Kidney capillary endothelial cell (primary cell): ENCODE results near the gene TUG1.

ENCODE experiments used
- DNase-seq: peaks from one replicate; pipeline ENCODE4 v3.0.0-alpha.2; 2018; ENCODE audit warnings: low spot score

Gene TUG1

DNA sequence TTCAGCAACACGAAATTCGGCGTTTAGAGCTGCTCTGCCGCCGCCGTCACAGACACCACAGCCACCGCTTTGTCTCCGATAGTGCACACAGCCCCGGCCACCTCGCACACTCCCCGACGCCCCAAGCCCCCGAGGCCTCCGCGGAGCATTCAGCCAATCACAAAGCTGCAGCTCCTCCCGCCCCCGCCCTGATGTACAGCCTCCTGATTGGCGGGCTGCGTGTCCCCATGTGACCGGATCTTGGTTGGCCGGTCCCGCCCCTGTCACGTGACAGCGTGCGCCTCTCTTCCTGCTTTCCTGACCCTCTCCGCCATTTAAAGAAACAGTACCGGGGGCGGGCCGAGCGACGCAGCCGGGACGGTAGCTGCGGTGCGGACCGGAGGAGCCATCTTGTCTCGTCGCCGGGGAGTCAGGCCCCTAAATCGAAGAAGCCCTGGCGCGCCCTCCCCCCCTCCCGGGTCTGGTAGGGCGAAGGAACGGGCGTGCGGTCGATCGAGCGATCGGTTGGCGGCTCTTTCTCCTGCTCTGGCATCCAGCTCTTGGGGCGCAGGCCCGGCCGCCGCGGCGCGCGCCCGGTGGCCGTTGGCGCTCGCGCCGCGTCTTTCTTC is at the start of gene TUG1:
TSS of gene TUG1 (plus strand) at position 342 of the 608 bp plus-strand sequence.
- DNase-seq, result peak; percentile 98

DNA sequence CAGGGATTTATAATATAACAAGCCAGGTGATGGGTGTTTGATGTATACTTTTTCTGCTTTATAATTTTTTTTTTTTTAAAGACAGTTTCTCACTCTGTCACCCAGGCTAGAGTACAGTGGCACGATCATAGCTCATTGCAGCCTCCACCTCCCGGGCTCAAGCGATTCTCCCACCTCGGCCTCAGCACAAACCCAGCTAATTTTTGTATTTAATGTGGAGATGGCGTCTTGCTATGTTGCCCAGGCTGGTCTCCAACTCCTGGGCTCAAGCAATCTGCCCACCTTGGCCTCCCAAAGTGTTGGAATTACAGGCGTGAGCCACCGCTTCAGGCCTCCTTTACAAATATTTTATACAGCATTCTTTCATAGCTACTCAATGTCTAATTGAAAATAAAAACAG is 49.1 kb upstream of the TUG1 start:
- no peak for DNase-seq

DNA sequence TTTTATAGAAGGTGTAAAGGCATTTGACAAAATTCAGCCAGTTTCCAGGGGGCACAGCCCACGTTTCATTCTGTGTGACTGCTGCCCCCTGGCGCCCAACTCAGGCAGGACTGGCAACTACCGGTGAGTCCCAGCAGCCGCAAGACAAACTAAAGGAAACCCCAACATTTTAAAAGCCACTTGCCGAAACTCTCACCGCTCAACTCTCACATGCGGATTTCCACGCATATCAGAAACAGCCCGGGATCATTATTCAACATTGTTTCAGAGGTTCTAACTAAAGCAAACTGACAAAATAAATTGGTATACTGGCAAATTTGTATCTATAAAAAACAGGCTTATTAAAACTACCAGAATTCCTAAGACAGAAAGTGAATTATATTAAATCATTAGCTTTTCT is 48.7 kb upstream of the TUG1 start:
- peak; percentile 55 for DNase-seq

DNA sequence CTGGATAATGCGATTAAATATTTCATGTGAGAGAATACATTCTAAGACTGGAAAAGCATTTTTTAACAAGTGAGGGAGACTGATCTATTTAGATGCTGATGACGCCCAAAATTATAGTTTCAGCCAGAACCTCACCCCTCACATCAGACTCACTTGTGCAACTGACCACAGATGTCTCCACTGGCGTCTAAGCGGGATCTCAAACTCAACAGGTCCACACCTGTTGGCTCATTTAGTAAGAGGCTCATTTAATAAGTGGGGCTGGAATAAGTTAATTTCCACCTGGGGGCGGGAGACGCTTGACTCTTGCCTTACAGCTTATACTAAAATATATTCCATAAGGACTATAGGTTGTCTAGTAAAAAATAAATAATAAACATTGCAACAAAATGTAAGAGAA is 48.0 kb upstream of the TUG1 start:
- DNase-seq, result no peak

DNA sequence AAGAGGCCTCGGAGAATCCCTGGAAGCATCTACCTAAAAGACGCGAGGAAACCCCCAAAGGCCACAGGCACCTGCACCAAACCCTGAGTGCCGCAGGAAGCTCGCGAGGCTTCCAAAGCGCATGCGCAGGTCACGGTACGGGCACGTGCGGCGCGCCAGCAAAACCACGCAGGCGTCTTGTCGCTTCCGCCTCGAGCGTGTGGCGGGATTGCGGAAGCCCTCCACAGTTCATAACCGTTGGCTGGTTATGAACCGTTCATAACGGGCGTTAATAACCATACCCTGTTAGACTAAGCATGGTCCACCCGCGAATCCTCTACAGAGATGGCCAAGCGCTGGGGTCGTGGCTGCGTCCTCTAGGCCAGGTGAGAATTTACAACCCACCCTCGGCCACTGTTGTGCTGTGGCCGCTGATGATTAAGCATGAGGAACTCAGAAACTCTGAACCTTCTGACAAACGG is 46.9 kb upstream of the TUG1 start:
- DNase-seq, result peak; percentile 44

DNA sequence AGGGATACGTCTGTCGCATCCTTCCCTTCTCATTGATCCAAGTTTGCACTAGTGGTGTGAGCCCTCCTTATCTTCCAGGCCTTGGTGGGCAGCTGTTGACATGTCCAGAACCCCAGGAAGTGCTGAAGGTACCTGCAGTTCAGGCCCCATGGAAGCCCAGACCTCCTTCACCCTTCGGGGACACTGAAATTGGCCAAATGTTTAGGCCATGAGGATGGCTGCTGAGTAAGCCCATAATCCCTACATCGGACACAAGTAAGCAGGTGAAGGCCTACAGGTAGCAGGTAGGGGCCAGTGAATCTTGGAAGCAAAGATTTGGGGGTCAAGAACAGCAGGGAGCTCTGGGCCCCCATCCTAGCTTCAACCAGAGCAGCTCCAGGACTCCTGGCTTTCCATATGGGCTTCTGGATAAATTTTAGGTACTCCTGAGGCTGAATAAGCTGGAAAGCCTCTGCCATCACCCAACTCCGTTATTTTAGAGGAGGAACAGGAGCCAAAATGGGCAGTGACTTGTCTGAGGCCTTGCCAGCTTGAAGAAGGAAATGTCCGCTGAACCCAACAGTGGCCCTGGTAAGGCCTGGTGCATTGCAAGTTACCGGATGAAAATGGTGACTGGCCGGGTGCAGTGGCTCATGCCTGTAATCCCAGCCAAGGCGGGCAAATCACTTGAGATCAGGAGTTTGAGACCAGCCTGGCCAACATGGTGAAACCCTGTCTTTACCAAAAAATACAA is 45.7 kb upstream of the TUG1 start:
- DNase-seq, result no peak

DNA sequence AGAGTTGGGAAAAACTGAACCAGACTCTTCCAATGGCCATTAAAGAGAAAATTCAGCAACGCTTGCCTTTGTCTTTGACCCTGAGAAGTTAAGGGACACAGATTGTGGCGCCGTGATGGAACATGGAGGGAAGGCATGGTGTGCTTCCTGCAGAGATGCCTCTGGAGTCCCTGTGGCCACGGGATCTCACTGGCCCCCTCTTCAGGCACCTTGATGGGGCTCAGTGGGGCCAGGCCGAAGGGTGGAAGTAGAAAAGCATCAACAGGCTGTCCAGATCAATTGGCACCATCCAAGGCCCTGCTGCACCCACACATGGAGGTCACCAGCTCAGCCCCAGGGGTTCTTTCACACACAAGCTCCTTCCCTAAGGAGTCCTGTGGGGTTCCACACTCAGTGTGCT is 43.4 kb upstream of the TUG1 start:
- DNase-seq, result no peak

DNA sequence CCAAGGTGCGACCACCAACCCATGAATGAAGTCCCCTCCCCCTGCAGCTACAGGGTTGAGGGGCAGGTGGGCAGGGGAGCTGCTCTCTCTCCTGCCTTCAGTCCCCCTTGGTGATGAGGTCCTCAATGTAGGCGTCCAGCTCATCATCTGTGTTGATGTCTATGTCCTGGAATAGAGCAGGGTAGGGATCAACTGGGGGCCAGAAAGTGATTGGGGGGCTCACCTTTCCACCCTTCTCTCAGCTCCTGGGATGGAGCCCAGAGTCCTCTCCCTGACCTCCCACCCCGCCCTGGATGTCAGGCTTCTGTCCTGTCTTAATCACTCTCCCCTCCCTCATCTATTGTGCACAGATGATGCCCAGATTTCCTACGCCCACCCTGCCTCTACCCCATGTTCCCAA is 42.4 kb upstream of the TUG1 start:
- DNase-seq, result no peak

DNA sequence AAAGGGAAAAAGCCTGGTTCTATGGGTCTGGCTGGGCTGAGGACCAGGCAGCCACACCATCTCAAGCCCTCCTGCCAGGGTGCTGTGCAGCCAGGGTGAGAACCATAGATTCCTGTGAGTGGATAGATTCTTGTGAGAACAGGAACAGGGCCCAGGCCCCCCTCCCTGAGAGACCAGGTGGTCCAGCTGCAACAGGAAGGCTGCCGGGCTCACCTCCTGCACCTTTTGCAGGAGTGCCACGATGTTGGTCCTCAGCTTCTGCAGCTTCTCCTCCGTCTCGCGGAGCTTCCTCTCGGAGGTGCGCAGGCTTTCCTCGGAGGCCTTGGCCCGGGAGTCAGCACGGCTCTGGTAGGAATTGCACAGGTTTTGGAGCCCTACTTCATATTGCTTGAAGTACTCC is 41.3 kb upstream of the TUG1 start:
- DNase-seq, result no peak

DNA sequence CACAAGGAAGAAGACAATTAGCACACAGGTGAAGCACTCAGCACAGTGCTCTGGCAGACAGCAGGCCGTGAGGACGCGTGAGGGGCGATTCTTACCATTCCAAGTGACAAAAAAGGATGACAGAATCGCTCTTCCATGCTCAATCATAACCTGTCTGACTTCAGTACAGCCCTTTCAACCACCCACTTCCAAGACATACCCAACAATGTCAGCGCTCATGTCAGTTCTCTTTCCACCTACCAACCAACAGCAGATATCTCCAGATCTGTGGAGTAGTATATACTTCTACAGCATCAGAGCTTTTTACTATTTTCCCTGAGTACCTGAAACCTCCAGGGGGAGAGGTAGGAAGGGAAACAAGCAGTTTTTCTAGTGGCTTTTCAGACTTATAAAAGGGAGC is 40.7 kb upstream of the TUG1 start:
- no peak for DNase-seq

DNA sequence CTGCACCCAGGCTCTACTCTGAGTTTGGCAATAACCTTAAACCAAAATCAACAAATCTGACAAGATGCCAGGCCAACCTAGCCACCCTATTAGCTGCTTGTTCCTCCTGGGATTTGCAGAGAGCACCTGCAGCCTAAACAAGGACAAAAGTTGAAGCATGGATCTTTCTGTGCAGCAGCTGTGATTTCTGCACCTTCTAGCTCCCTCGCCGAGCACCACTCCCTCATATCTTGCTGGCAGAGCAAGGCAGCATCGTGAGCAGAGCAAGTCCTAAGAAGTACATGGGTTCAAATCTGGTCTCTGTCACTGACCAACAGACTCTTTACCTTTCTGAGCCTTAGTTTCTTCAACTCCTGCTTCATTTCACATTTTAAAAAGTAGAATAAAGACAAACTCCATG is 38.8 kb upstream of the TUG1 start:
- DNase-seq, result no peak

DNA sequence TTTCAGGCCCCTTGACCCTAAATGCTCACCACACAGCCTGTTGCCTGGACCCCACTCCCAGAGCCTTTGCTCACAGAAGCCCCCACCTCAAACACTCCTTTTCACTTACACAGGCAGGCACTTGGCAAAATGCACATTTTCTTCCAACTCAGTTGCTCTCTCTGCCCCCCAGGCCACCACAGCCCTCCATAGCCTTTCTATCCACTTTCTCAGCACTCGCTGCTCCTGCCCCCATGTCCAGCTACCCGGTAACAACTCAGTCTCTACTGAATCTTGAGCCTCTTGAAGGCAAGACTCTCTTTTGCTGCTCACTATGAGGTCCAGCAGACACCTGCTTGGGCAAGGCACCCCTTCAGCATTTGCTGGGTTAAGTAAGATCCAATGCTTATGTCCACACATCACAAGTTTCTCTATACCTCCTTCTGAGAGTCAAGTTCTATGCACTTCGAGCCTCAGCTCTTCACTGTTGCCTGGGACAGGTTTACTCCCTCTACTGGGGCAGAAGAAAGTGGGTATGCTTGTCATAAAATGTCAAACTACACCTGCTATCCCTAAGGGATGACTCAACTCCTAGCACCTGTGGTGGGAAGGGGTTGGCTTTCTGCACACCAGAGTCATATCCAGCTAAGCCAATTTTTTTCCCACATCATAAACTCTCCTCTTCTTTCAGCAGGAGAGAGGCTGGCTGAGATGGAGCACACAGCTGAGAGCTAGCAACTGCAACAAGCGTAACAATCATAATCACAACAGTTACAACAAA is 37.3 kb upstream of the TUG1 start:
- DNase-seq, result no peak

DNA sequence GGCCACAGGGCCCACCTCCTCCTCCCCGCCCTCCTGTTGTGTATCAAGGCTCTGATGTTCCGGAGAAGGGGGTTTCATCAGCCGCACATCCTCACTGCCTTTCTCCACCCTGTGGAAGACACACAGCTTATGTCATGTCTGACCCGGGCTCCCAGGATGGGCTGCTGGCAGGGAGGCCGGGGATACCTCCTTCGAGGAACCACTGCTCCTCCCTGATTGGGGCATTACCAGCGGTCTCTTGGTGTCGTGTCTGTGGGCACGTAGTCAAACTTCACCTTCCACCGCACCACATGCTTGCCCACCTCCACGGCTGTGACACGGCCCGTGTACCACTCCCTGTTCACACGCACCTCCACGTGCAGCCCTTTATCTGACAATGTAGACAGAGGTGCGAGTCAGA is 36.4 kb upstream of the TUG1 start:
- no peak for DNase-seq

DNA sequence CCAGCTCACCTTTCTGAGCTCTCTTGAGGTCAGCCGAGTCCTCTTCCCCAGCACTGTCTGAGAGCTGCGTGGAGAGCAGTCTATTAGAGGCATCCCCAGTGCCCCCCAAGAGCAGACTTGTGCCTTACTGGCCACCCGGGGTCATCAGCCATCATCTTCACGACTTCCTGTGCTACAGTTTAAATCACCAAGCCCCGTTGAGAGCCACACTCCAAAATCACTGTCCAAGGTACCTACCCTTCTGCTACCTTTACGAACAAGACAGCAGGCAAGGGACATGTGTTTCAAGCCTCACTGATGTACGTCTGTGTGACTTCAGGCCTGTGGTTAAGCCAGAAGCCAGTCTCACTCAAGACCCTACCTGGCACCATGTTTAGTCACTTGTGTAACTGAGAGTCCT is 35.6 kb upstream of the TUG1 start:
- no peak for DNase-seq

DNA sequence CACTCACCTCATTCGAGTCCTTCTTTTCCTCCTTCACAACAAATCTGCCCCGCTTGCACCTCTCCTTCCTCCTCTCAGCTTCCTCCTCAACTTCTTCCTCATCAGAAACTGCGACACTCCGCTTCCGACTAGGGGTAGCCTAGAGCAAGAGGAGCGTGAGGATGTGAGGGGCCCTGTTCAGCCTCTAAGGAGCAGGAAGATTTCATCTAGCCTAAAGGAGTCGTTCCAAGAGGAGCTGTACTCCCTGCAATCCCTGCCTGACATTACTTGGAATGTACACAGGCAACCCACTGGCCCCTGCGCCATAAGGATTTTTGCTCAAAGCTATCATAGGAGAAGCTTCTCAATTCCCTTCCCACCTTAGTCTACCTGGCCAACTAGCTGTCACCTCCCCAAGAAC is 35.0 kb upstream of the TUG1 start:
- no peak for DNase-seq

DNA sequence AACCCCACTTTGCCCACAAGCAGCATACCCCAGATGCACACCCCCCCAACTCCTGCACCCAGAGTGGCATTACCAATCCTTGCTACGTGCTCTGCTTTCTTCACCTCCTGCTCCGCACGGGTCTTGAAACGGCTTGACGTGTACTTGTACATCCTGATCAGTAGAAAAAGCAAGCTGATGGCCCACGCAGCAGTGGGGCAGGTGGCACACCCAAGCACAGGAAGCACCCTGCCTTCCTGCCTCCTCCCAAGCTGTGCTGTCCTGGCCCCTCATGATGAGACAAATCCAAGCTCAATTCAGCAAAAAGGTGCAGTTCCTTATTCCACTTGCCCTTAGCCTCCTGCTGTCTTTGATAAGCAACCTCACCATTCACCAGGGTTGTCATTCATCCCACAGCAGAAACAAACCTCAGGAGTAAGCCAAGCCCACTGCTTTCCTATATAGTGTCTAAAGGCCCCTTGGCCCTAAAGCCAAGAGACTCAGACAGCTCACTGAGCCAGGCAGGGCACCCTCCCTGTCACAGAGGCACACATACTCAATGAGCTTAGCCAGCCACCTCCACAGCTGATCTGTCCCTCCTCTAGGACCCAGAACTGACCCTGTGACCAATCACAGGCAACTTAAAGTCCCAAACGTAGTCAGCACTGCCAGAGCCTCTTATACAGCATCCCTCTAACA is 28.2 kb upstream of the TUG1 start:
- DNase-seq, result no peak

DNA sequence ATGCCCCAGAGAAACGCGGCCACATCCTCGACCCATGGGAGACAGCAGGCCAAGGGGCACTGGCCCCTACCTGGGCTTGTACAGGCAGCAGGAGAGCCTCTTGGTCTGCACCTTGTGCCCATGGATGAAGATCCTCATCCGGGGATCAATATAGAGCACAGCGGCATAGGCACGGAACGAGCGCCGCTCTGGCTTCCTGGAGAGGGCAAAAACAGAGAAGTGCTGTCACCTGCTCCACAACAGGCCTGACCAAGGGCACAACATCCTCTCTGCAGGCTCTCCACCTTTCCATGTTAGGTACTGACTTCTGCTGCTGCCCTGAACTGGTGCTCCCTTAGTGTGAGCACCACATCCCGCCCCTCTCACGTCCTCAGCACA is 27.7 kb upstream of the TUG1 start:
- no peak for DNase-seq

DNA sequence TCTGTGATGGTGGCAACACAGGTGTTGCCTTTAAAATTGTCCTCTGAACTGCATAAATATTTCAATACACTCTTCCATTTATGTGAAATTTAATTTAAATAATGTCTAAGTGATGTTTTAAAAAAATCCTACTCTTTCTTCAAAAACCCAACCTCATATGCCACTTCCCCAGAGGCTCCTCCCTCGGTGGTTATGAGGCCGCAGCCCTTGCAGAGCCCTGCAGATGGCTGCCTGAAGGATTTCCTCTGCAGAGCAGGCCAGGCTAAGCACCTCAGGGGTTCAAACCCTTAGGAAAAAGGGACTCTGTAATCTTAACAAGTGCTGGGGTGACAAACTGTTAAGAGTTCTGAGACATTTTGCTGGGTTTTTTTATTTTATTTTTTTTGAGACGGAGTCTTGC is 25.7 kb upstream of the TUG1 start:
- DNase-seq, result no peak

DNA sequence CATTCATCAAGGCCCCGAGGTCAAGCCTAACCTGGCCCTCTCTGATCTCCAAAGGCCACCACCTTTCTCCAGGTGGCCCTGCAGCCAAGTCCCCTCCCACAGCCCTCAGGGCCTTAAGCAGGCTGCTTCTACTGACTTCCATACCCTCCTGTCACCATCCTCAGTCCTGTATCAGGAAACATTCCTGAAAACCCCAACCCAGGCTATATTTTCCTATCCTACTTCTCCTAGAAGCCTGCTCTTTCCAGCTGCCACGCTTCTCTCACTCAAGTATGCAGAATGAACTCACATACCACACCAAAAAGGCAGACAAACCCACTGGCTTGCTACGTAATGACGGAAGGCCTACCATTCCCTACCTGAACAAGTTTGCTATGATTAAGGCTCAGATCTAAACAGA is 24.1 kb upstream of the TUG1 start:
- no peak for DNase-seq

DNA sequence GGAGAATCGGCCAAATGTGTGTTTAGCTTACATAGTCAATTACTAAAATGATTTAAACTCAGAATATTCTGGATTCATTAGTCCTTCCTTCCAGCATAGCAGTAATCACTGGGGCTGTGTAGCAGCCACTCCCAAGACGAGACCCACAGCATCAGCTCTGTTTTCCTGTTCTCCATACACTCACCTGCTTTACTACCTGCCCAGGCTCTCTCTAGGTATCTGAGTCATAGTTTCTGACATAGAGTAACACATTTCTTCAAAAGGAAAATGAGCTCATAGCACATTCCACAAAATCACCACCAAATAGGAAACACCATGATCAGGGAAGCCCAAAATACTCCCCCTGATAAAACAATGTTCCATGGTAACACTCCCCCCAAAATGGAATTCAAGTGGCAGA is 23.4 kb upstream of the TUG1 start:
- no peak for DNase-seq

DNA sequence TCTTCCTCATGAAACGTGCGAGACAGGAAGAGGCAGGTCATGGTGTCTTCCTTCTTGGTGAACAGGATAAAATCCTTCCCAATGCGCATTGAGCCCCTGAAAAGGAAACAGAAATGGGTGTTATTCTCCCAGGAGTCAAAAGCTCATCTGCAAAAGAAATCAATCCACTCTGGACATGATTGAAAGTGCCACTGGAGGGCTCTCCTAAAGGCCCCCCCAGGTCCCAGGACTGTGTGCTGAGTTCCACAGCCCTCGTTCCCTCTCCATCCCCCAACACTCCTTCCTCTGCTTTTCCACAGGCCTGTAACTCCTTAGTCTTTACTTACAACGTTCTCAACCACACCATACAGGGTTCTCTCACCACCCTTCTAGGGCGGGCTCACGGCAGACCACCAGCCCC is 22.7 kb upstream of the TUG1 start:
- no peak for DNase-seq

DNA sequence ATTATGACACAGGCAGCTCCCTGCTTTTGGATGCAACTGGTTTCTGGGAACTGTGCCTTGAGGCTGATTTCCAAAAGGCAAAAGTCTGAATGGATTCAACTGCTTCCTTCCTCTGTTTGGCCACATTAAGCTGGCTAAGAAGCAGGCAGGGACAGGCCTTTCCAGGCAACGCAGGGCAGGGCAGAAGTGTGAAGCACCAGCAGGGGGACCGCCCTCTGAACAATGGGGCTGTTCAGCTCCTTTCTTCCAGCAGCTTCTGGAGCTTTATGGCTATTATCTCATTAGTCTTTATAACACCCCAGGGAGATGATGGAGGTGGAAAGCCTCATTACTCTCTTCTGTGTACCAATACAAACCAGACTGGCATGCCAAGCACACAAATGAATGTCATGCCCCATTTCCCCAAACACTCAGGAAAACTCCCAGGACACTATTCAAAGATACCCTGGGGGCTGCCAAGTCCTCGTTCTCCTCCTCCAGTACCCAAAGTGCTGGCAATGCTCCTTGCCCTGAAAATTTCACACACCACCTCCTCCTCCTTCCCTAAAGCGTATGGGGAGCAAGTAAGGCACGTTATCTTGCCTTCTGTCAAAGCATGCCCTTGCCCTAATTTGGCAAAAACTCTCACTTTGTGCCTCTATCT is 21.8 kb upstream of the TUG1 start:
- DNase-seq, result peak; percentile 26
